ENCODE results near the gene SMYD3. TPM values are rescaled to one million over a fixed set of nuclear protein-coding genes. Genes with fewer than 3 reads are reported as not detected.

The SMYD3 gene
- total RNA-seq, 1 experiment from 2014 or later: 17.4 TPM

- in situ Hi-C loops (cut with HindIII; ENCODE audit: low pct_unique_long_range_greater_than_20kb, low sequenced_read_pairs): no loop called here
- BruUV-seq (replicated peaks): no TSS peak
- intact Hi-C loops (cut with micrococcal nuclease; ENCODE audit: unreplicated experiment): no loop called here
Measured at GRCh38 chr1:245718123-245718522, 789.0 kb downstream of the SMYD3 start.

GRCh38 chr1:245717611-245718010 is 789.5 kb downstream of the SMYD3 start:
- Histone ChIP-seq H3K4me1 (ENCODE audit: control insufficient read depth, insufficient read depth, low read length) (no peaks in the 10 kb centered on the region), H3K36me3 (ENCODE audit: control insufficient read depth, insufficient read depth, low read length) (no peaks in the 10 kb centered on the region), H3K27ac (ENCODE audit: low read length) (no peak overlapping the region), H3K4me3 (ENCODE audit: low read depth in 2 of 2, low read length in 2 of 2) (no peak overlapping the region), H3K9me3 (ENCODE audit: control insufficient read depth, insufficient read depth, low read depth, low read length) (no peaks in the 10 kb centered on the region), H3K27me3 (ENCODE audit: control insufficient read depth, insufficient read depth, low read length) (no peaks in the 10 kb centered on the region)
- DNase-seq (ENCODE audit: low read depth, low spot score) (no peak), ATAC-seq (no peak)
- no peak for TF ChIP-seq CTCF (IDR thresholded peaks at IDR 0.05)
- TF ChIP-seq POLR2AphosphoS5 (IDR thresholded peaks at IDR 0.05; ENCODE audit: low read depth, low read length): no peak
- no peak for TF ChIP-seq TCF7L2 (IDR thresholded peaks at IDR 0.05; ENCODE audit: low read depth, low read length)
- no peak for TF ChIP-seq SIN3A (IDR thresholded peaks at IDR 0.05; ENCODE audit: borderline replicate concordance, insufficient read depth, low read depth, low read length)
- TF ChIP-seq REST (IDR thresholded peaks at IDR 0.05; ENCODE audit: insufficient read depth in 1 of 2, low read depth in 2 of 2, low read length in 1 of 2): no peak
- ChIA-PET CTCF (no interaction called here), POLR2A (no interaction called here)
- intact Hi-C loops (cut with micrococcal nuclease; ENCODE audit: unreplicated experiment): no loop called here
- BruUV-seq (replicated peaks): no TSS peak
- in situ Hi-C loops (cut with HindIII; ENCODE audit: low pct_unique_long_range_greater_than_20kb, low sequenced_read_pairs): no loop called here

More at GRCh38 chr1:245718123-245718522, 789.0 kb downstream of the SMYD3 start:
- ChIA-PET POLR2A (no interaction called here), CTCF (no interaction called here)
- H3K27me3 ChIP-seq (ENCODE audit: control insufficient read depth, insufficient read depth, low read length): no peaks in the 10 kb centered on the region
- H3K4me1 ChIP-seq (ENCODE audit: control insufficient read depth, insufficient read depth, low read length): no peaks in the 10 kb centered on the region
- ATAC-seq (no peak), DNase-seq (ENCODE audit: low read depth, low spot score) (no peak)
- H3K36me3 ChIP-seq (ENCODE audit: control insufficient read depth, insufficient read depth, low read length): no peaks in the 10 kb centered on the region
- H3K27ac ChIP-seq (ENCODE audit: low read length): no peak overlapping the region
- TF ChIP-seq REST (IDR thresholded peaks at IDR 0.05; ENCODE audit: insufficient read depth in 1 of 2, low read depth in 2 of 2, low read length in 1 of 2) (no peak), TCF7L2 (IDR thresholded peaks at IDR 0.05; ENCODE audit: low read depth, low read length) (no peak), SIN3A (IDR thresholded peaks at IDR 0.05; ENCODE audit: borderline replicate concordance, insufficient read depth, low read depth, low read length) (no peak), POLR2AphosphoS5 (IDR thresholded peaks at IDR 0.05; ENCODE audit: low read depth, low read length) (no peak), CTCF (IDR thresholded peaks at IDR 0.05) (no peak)
- H3K4me3 ChIP-seq (ENCODE audit: low read depth in 2 of 2, low read length in 2 of 2): no peak overlapping the region
- H3K9me3 ChIP-seq (ENCODE audit: control insufficient read depth, insufficient read depth, low read depth, low read length): no peaks in the 10 kb centered on the region

Measured in Panc1 (cell line).